Stimulated activated CD4-positive, alpha-beta T cell treated with anti-CD3 and anti-CD28 coated beads, TNF-alpha, amount 100 ng/mL, for 1 hour (primary cell): ENCODE measurements around the gene KATNAL1.
"Not testable (repeated sequence)": the region's sequence is repeated elsewhere in the genome, so short reads cannot be mapped to it uniquely, and the experiment has no call there.

Experiments used
- DNase-seq, 3 donors: peaks; one replicate each; pipeline ENCODE4 v3.0.0-alpha.2; 2020; ENCODE audit warnings: low read depth in 3 of 3, low spot score in 1 of 3

KATNAL1 gene

DNA sequence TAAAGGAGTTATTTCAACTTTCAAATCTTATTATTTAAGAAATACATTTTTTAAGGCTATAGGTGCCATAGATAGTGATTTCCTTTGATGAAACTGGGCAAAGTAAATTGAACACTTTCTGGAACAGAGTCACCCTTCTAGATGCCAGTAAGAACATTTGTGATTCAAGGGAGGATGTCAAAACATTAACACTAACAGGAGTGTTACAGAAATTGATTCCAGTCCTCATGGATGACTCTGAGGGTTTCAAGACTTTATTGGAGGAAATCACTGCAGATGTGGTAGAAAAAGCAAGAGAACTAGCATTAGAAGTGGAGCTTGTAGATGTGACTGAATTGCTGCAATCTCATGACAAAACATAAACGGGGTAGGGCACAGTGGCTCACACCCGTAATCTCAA, 12.2 kb downstream of the KATNAL1 start:
- DNase-seq: no peak

DNA sequence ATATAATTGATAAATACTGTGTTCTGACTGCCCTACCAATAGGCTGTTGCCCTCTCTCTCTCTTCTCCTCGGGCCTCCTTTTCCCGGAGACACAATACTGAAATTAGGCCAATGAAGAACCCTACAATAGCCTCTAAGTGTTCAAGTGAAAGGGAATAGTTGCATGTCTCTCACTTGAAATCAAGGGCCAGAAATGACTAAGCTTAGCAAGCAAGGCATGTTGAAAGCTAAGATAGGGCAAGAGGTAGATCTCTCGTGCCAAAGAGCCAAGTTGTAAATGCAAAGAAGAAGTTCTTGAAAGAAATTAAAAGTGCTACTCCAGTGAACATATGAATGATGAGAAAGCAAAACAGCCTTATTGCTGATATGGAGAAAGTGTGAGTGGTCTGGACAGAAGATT, 13.3 kb downstream of the KATNAL1 start:
- no peak for DNase-seq

GRCh38 chr13:30292325-30292724, 15.0 kb downstream of the KATNAL1 start:
- DNase-seq: no peak

- no peak for DNase-seq
These were observed 16.4 kb downstream of the KATNAL1 start for GRCh38 chr13:30290812-30291436.

DNA sequence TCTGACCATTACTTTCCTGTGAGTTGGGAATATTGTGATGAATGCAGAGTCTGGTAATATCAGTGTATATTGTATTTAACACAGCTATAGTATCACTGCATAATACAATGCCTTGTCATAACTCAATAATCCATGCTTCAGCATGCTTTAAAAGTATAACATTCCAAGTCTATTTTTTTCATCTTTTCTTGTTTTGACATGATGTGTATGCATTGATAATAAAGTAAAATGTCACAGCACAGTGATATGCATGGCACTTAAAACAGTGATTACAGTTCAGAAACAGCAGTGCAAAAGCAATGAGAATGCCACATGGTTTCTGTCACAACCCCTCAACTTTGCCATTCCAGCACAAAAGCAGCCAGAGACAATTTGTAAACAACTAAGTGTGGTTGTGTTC, 17.8 kb downstream of the KATNAL1 start:
- DNase-seq: no peak

DNA sequence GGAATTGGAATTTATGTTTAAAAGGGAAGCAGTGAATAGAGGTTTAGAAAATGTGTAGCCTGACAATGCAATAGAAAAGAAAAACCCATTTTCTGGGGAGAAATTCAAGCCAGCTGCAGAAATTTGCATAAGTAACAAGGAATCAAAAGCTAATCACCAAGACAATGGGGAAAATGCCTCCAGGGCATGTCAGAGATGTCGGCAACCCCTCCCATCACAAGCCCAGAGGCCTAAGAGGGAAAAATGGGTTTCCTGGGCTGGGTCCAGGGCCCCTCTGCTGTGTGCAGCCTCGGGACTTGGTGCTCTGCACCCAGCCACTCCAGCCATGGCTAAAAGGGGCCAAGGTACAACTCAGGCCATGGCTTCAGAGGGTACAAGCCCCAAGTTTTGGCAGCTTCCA, 21.3 kb downstream of the KATNAL1 start:
- not testable (repeated sequence) for DNase-seq

GRCh38 chr13:30276178-30276577, 31.2 kb downstream of the KATNAL1 start:
- DNase-seq: no peak

DNA sequence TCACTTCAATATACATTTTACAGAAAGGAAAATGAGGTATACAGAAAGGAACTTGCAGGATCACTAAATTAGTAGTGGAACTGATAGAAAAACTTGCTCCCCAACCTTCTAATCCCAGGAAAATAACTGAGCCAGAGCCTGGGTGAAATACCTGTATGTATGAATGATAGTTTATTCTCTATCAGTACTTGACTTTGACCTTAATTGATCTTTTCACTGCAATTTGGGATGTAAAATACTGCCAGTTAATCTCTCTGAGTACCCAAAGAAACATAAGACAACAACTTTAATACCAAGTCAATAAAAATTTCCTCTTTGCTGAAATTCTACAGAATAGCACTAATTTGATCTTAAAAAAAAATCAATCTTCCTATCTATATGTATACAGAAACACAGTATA, 33.3 kb downstream of the KATNAL1 start:
- no peak for DNase-seq

DNA sequence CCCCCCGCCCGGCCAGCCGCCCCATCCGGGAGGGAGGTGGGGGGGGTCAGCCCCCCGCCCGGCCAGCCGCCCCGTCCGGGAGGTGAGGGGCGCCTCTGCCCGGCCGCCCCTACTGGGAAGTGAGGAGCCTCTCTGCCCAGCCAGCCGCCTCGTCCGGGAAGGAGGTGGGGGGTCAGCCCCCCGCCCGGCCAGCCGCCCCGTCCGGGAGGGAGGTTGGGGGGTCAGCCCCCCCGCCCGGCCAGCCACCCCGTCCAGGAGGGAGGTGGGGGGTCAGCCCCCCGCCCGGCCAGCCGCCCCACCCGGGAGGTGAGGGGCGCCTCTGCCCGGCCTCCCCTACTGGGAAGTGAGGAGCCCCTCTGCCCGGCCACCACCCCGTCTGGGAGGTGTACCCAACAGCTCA, 37.3 kb downstream of the KATNAL1 start:
- not testable (repeated sequence) for DNase-seq

- no peak for DNase-seq
These were observed 38.7 kb downstream of the KATNAL1 start for GRCh38 chr13:30268673-30269072.

DNA sequence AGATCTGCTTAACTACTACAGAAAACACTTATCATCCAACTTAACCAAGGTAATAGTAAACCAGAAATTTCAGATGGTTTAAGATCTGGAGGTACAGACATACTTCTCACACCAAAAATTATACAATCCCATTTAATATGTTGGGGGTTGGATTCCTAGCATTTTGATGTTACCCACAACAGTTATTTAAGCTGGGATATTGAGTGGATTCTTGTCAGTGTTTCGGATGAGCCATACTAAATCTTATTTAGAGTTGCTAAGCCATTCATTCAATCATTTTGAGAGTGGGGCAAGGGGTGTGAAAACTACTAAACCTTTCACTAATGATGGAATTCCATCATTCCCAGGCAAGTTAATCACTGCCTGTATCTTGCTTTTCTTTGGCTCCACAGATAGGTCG, 40.6 kb downstream of the KATNAL1 start:
- DNase-seq: no peak

GRCh38 chr13:30259149-30259733, 48.1 kb downstream of the KATNAL1 start:
- DNase-seq: not testable (repeated sequence)

DNA sequence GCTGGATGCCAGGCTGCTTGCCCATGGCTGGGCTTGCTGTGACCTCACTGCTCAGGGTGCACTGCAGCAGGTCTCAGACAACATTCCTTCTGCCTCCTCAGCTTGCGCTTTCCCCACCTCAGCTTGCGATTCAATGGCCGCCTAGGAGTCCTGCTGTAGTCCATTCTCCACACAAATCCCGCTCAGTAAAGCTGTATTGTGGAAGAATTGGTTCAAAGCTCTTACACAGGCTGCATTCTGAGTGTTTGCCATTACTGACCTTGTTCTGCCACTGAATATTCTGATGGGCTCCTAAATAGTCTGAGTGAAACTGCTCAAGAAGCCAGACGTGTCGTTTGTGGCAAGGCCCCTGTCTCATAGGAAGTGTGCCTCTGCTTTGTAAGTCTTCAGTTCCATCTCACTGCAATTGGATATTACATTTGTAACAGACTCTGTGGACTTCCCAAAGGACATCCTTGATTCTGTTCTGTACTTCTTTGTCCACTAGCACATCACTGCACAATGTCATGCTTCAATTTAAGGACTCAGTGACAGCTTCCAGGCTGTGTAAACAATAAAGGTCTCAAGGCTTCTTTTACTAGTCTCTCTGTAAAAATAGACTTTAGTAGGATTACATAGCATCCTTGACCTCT, 49.8 kb downstream of the KATNAL1 start:
- no peak for DNase-seq

DNA sequence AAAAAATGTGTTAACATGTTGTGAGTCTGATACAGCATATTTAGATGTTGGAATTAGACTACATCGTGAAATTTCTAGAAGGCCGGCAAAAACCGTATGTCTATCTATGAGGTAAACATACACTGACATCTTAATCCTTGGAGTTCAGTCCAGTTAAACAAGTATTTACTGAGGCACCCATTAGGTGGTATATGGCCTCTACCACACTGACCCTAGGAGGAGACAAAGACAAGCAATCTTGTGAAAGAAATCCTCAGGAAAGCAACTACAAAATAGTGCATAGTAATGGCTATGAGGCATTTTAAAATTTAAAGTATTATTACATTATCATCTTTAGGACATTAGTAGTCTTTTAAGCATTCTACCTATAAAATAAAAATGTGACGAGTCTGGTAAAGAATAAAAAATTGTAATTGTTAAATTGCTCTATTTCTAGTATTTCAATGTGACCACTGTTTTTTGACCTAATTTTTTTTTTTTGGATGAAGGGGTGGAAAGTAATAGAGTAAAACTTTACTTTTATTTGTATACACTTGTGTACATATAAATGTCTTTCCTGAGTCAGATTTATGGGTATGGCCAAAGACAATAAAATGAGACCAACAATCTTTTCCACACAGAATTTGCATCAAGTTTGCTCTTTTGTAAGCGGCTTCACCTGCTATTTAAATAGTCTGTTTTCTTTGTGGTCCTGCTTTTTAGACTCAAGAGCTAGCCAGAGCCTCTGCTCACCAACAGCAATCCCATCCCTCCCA, 50.5 kb downstream of the KATNAL1 start:
- no peak for DNase-seq

- no peak for DNase-seq
These were observed 51.7 kb downstream of the KATNAL1 start for GRCh38 chr13:30255696-30256095.

DNA sequence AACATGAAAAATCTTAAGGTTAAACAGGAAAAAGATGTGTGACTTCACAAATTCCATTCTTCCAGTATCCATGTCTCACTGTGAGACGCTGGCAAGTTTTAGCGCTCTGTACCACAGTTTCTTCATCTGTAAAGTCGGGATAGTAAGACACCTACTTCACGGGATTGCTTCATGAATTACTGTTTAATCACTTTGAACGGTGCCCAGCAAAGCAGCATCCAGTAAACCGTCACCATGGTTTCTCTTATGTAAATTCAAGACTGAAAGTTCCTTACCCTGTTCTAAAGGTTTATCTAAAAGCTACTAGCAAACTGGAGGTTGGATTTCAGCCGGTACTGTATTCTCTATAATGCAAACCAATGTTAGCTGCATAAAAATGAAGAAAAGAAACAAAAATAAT, 53.5 kb downstream of the KATNAL1 start:
- DNase-seq: no peak

DNA sequence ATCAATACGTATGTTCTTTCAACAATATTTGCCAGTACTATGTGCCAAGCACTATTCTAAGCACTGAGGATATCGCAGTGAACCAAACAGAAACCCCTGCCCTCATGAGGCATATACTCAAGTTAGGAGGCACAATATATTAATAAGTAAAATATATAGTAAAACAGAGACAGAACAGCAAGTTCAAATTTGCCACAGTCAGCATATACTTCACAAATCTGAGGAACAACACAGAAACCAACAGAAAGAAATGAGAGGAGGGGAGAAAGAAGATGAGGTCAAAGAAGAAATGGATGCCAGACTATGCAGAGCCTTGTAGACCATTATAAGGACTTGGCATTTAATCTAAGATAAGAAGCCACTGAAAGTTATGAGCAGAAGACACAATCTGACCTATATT, 59.9 kb downstream of the KATNAL1 start:
- no peak for DNase-seq

DNA sequence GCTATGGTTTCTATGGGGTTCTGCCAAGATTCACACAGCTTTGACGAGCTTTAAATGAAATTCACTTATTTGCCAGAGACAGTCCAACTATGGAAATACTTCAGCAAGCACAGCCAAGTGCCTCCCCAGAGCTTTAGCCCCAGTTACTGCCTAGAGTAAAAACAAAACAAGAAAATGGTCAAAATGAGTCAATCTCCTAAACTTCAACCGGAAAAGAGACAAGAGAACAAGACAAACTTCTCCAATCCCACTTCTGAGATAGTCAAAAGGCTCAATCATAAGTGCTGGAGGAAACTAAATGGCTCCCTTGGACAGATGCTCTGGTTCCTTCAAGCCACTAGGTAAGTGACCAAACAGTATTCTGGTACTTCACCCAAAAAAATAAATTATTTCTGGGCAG, 65.8 kb downstream of the KATNAL1 start:
- DNase-seq: no peak

GRCh38 chr13:30240608-30241007, 66.7 kb downstream of the KATNAL1 start:
- no peak for DNase-seq

DNA sequence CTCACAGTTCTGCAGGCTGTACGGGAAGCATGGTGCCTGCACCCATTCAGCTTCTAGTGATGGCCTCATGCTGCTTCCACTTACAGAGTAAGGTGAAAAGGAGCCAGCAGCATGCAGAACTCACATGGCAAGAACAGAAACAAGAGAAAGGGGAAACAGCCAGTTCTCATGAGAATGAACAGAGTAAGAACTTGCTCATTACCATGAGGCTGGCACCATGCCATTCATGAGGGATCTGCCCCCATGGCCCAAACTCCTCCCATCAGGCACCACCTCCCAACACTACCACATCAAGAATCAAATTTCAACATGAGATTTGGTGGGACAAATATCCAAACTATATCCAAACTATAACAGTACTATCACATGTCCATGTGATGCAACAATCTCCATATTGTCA, 72.1 kb downstream of the KATNAL1 start:
- no peak for DNase-seq

- no peak for DNase-seq
These were observed 72.7 kb downstream of the KATNAL1 start for GRCh38 chr13:30234619-30235162.

- no peak for DNase-seq
These were observed 82.6 kb downstream of the KATNAL1 start for GRCh38 chr13:30224732-30225131.
